IPS-20b (cell line): ENCODE measurements around the gene SPTAN1.
"Not testable (repeated sequence)": the region's sequence is repeated elsewhere in the genome, so short reads cannot be mapped to it uniquely, and the experiment has no call there.

Experiments
- H3K27ac ChIP-seq: one replicate; pipeline ENCODE4 v1.5.1; 2013; ENCODE audit warnings: low read length
- H3K27me3 ChIP-seq: 2 replicates; pipeline ENCODE4 v1.6.1; 2013; ENCODE audit warnings: mild to moderate bottlenecking, low read length, inconsistent platforms; ENCODE audit not compliant: insufficient read depth
- H3K36me3 ChIP-seq: 2 replicates; pipeline ENCODE4 v1.6.1; 2013; ENCODE audit warnings: low read depth, mild to moderate bottlenecking, inconsistent platforms, low read length, moderate library complexity; ENCODE audit not compliant: insufficient read depth
- H3K4me1 ChIP-seq: 2 replicates; pipeline ENCODE4 v1.6.1; 2013; ENCODE audit warnings: mild to moderate bottlenecking, control low read depth, inconsistent platforms, low read length, moderate library complexity; ENCODE audit not compliant: insufficient read depth
- H3K4me3 ChIP-seq: 2 replicates; pipeline ENCODE4 v1.5.1; 2013; ENCODE audit warnings: mild to moderate bottlenecking, low read length, inconsistent platforms
- H3K9ac ChIP-seq: 2 replicates; pipeline ENCODE4 v1.6.1; 2013; ENCODE audit warnings: low read depth, mild to moderate bottlenecking, inconsistent platforms, low read length, moderate library complexity
- H3K9me3 ChIP-seq: 2 replicates; pipeline ENCODE4 v1.6.1; 2013; ENCODE audit warnings: mild to moderate bottlenecking, low read depth, low read length, inconsistent platforms; ENCODE audit not compliant: insufficient read depth

Gene SPTAN1

GRCh38 chr9:128654481-128654880 lies 102.1 kb downstream of the SPTAN1 start:
- H3K9ac ChIP-seq = no peak overlapping the region
- H3K9me3 ChIP-seq = no peaks in the 10 kb centered on the region
- H3K36me3 ChIP-seq = no peaks in the 10 kb centered on the region; the same call in 1 of the 2 replicates
- no peak overlapping the region for H3K27ac ChIP-seq
- no peak overlapping the region for H3K4me3 ChIP-seq
- no peaks in the 10 kb centered on the region for H3K4me1 ChIP-seq
- H3K27me3 ChIP-seq = no peaks in the 10 kb centered on the region

- H3K36me3 ChIP-seq = no peaks in the 10 kb centered on the region; the same call in 1 of the 2 replicates
- peak within 1 kb of the TSS; percentile 100 for H3K9ac ChIP-seq
- H3K27me3 ChIP-seq = no peaks in the 10 kb centered on the region
- H3K27ac ChIP-seq = peak within 1 kb of the TSS; percentile 100
- H3K4me3 ChIP-seq = peak within 1 kb of the TSS; percentile 85
- no peaks in the 10 kb centered on the region for H3K9me3 ChIP-seq
- no peaks in the 10 kb centered on the region for H3K4me1 ChIP-seq
Measured at GRCh38 chr9:128656416-128657343, 104.3 kb downstream of the SPTAN1 start, which contains the start of gene DYNC2I2. Gene DYNC2I2 (minus strand): TSS chr9:128656847. CDS start chr9:128656726, 121 bp downstream.

- Histone ChIP-seq H3K27ac (peak overlapping the region; percentile 100), H3K9ac (peak overlapping the region; percentile 100; the same call in 1 of the 2 replicates), H3K36me3 (no peaks in the 10 kb centered on the region; the same call in 1 of the 2 replicates), H3K9me3 (no peaks in the 10 kb centered on the region), H3K4me3 (peak overlapping the region; percentile 85), H3K4me1 (no peaks in the 10 kb centered on the region), H3K27me3 (no peaks in the 10 kb centered on the region)
Measured at GRCh38 chr9:128657344-128657704, 104.9 kb downstream of the SPTAN1 start.

GRCh38 chr9:128657796-128658195 lies 105.4 kb downstream of the SPTAN1 start:
- no peak overlapping the region for H3K9ac ChIP-seq

GRCh38 chr9:128666481-128666941 lies 114.1 kb downstream of the SPTAN1 start:
- not testable (repeated sequence) for H3K4me3 ChIP-seq, H3K27me3 ChIP-seq, H3K27ac ChIP-seq, H3K4me1 ChIP-seq, H3K9ac ChIP-seq, H3K36me3 ChIP-seq, H3K9me3 ChIP-seq

More at GRCh38 chr9:128657796-128658195, 105.4 kb downstream of the SPTAN1 start:
- Histone ChIP-seq H3K27me3 (no peaks in the 10 kb centered on the region), H3K9me3 (no peaks in the 10 kb centered on the region), H3K27ac (no peak overlapping the region), H3K36me3 (no peaks in the 10 kb centered on the region; the same call in 1 of the 2 replicates), H3K4me1 (no peaks in the 10 kb centered on the region), H3K4me3 (no peak overlapping the region)

- Histone ChIP-seq H3K4me1 (no peaks in the 10 kb centered on the region), H3K36me3 (no peaks in the 10 kb centered on the region)
Measured at GRCh38 chr9:128669786-128670185, 117.4 kb downstream of the SPTAN1 start.

GRCh38 chr9:128675382-128675781 lies 123.0 kb downstream of the SPTAN1 start:
- no peak overlapping the region for H3K9ac ChIP-seq
- no peaks in the 10 kb centered on the region for H3K9me3 ChIP-seq
- H3K36me3 ChIP-seq = no peaks in the 10 kb centered on the region
- H3K27ac ChIP-seq = no peak overlapping the region
- H3K27me3 ChIP-seq = no peaks in the 10 kb centered on the region
- H3K4me1 ChIP-seq = no peaks in the 10 kb centered on the region
- H3K4me3 ChIP-seq = no peak overlapping the region

More at GRCh38 chr9:128669786-128670185, 117.4 kb downstream of the SPTAN1 start:
- H3K9ac ChIP-seq = no peak overlapping the region
- H3K4me3 ChIP-seq = no peak overlapping the region
- no peak overlapping the region for H3K27ac ChIP-seq
- H3K9me3 ChIP-seq = no peaks in the 10 kb centered on the region
- H3K27me3 ChIP-seq = no peaks in the 10 kb centered on the region

- Histone ChIP-seq H3K4me1 (no peaks in the 10 kb centered on the region), H3K9me3 (no peaks in the 10 kb centered on the region), H3K27ac (no peak overlapping the region), H3K4me3 (no peak overlapping the region), H3K27me3 (no peaks in the 10 kb centered on the region), H3K9ac (no peak overlapping the region), H3K36me3 (no peaks in the 10 kb centered on the region)
Measured at GRCh38 chr9:128677794-128678193, 125.4 kb downstream of the SPTAN1 start.
